GM18498 (cell line): ENCODE measurements around the gene GPC6.
"Not testable (repeated sequence)": the region's sequence is repeated elsewhere in the genome, so short reads cannot be mapped to it uniquely, and the experiment has no call there.

Source experiments
- ATAC-seq: cut with Tn5 transposase; IDR thresholded peaks from one replicate; pipeline ENCODE4 v1.9.1; 2021; ENCODE audit warnings: mild to moderate bottlenecking, moderate library complexity; ENCODE audit not compliant: unreplicated experiment

GPC6 gene

GRCh38 chr13:94178625-94179244 lies 952.1 kb downstream of the GPC6 start:
- no peak for ATAC-seq

- ATAC-seq, result no peak
Measured at GRCh38 chr13:94181461-94182107, 955.0 kb downstream of the GPC6 start.

GRCh38 chr13:94182185-94182761 lies 955.7 kb downstream of the GPC6 start:
- ATAC-seq, result no peak

GRCh38 chr13:94186470-94186869 lies 959.9 kb downstream of the GPC6 start:
- no peak for ATAC-seq

GRCh38 chr13:94188201-94188854 lies 961.7 kb downstream of the GPC6 start:
- ATAC-seq, result no peak

- ATAC-seq, result peak; percentile 51
Measured at GRCh38 chr13:94192431-94192975, 965.9 kb downstream of the GPC6 start.

GRCh38 chr13:94195715-94196114 lies 969.1 kb downstream of the GPC6 start:
- no peak for ATAC-seq

GRCh38 chr13:94196413-94196812 lies 969.8 kb downstream of the GPC6 start:
- no peak for ATAC-seq

GRCh38 chr13:94198681-94199080 lies 972.1 kb downstream of the GPC6 start:
- no peak for ATAC-seq

- ATAC-seq, result no peak
Measured at GRCh38 chr13:94199135-94199534, 972.5 kb downstream of the GPC6 start.

- ATAC-seq, result no peak
Measured at GRCh38 chr13:94201022-94201421, 974.4 kb downstream of the GPC6 start.

GRCh38 chr13:94204163-94204562 lies 977.6 kb downstream of the GPC6 start:
- no peak for ATAC-seq

- ATAC-seq, result no peak
Measured at GRCh38 chr13:94204946-94205345, 978.3 kb downstream of the GPC6 start.

- ATAC-seq, result no peak
Measured at GRCh38 chr13:94205896-94206295, 979.3 kb downstream of the GPC6 start.

GRCh38 chr13:94209117-94209516 lies 982.5 kb downstream of the GPC6 start:
- ATAC-seq, result no peak

GRCh38 chr13:94209913-94210312 lies 983.3 kb downstream of the GPC6 start:
- not testable (repeated sequence) for ATAC-seq

- peak; percentile 53 for ATAC-seq
Measured at GRCh38 chr13:94210816-94211215, 984.2 kb downstream of the GPC6 start.

GRCh38 chr13:94212196-94212595 lies 985.6 kb downstream of the GPC6 start:
- ATAC-seq, result no peak

- ATAC-seq, result no peak
Measured at GRCh38 chr13:94214121-94214520, 987.5 kb downstream of the GPC6 start.

- ATAC-seq, result no peak
Measured at GRCh38 chr13:94214975-94215374, 988.4 kb downstream of the GPC6 start.

- ATAC-seq, result no peak
Measured at GRCh38 chr13:94216476-94216875, 989.9 kb downstream of the GPC6 start.

GRCh38 chr13:94217370-94217769 lies 990.8 kb downstream of the GPC6 start:
- ATAC-seq, result no peak
